HepG2 (cell line): Measurements from ENCODE around the gene IGSF21. TPM values are rescaled to one million over a fixed set of nuclear protein-coding genes. Genes with fewer than 3 reads are reported as not detected.

Experiments used
- DPF2 ChIP-seq: sonication (generic); formaldehyde crosslinking; IDR thresholded peaks from 2 replicates; pipeline ENCODE4 v1.4.0; 2020; ENCODE audit warnings: mild to moderate bottlenecking, low read depth, missing genetic modification reagents, borderline replicate concordance
- GATAD2A ChIP-seq: IDR thresholded peaks from 2 replicates; pipeline ENCODE4 v1.6.1; 2016
- HBP1 ChIP-seq: IDR thresholded peaks from 2 replicates; pipeline ENCODE4 v1.6.1; 2016; ENCODE audit warnings: low read depth, control low read depth
- HNF4A ChIP-seq: sonication (generic); formaldehyde crosslinking; IDR thresholded peaks from 2 replicates; pipeline ENCODE4 v1.4.0; 2020; ENCODE audit warnings: missing genetic modification reagents
- ZBTB7B ChIP-seq: sonication (generic); formaldehyde crosslinking; IDR thresholded peaks from 2 replicates; pipeline ENCODE4 v1.4.0; 2020; ENCODE audit warnings: missing genetic modification reagents
- ZNF264 ChIP-seq: sonication (generic); formaldehyde crosslinking; IDR thresholded peaks from 2 replicates; pipeline ENCODE4 v1.4.0; 2020; ENCODE audit warnings: missing genetic modification reagents
- ZNF331 ChIP-seq: sonication (generic); formaldehyde crosslinking; IDR thresholded peaks from 2 replicates; pipeline ENCODE4 v1.4.0; 2020; ENCODE audit warnings: missing genetic modification reagents
- ZNF644 ChIP-seq: IDR thresholded peaks from 2 replicates; pipeline ENCODE4 v1.6.1; 2016; ENCODE audit warnings: low read depth
- ZNF691 ChIP-seq: sonication (generic); formaldehyde crosslinking; IDR thresholded peaks from 2 replicates; pipeline ENCODE4 v1.4.0; 2020; ENCODE audit warnings: missing genetic modification reagents, low read depth, mild to moderate bottlenecking, borderline replicate concordance
- ZNF777 ChIP-seq: sonication (generic); formaldehyde crosslinking; IDR thresholded peaks from 2 replicates; pipeline ENCODE4 v1.4.0; 2020; ENCODE audit warnings: missing genetic modification reagents
- polyA plus RNA-seq, 8 experiments: library from polyadenylated mRNA; depleted of rRNA in 3 of 8; stranded (reverse) in 7 of 8; unstranded in 1 of 8; fragments of >200 nt; fragmentation: Illumina TruSeq in 4 of 8; extraction: Trizol in 4 of 8; gene quantifications; 2 replicates each; pipeline versions ENCODE4 v1.2.1 to v1.2.3, GENCODE V29; 2011 to 2016; ENCODE audit warnings: low read depth in 4 of 8, missing spikeins in 1 of 8, mixed read lengths in 1 of 8; ENCODE audit not compliant: insufficient read depth in 1 of 8
- total RNA-seq, 5 experiments: library from RNA; depleted of rRNA; stranded (reverse); fragments of >200 nt; fragmentation: Illumina TruSeq; extraction: Trizol; gene quantifications; 2 replicates each; pipeline ENCODE4 v1.2.3, GENCODE V29; 2016; ENCODE audit warnings: low read depth in 1 of 5
- TF ChIP-seq, protein P1 (sequence below): IDR thresholded peaks from 2 replicates; pipeline ENCODE4 v1.6.1; 2016; ENCODE audit warnings: missing compliant biosample characterization, missing genetic modification reagents, borderline replicate concordance
- TF ChIP-seq, protein P2 (sequence below): IDR thresholded peaks from 2 replicates; pipeline ENCODE4 v1.6.1; 2018; ENCODE audit warnings: missing genetic modification reagents, mild to moderate bottlenecking, missing compliant biosample characterization

IGSF21 gene
- total and polyA plus RNA-seq, 2 of the 13 experiments (the other 11 are each of a cell fraction or from before 2014, with no cell fraction given) = not detected

DNA sequence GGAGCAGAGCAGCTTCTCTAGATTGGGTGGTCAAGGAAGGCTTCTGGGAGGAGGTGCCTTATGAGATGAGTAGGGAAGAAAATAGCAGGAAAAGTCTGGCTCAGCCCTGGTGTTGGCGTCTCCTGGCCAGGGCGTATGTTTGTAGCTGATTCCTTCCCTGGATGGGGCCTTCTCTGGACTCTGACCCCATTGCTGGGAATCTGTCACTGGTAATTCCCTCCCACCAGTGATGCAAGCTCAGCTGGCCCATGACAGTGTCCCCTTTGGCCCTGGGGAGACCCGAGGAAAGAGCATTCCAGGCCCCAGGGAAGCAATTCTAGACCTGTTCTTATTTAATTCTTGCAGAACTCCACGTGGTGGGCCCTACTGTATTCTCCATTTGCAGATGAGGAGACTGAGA, 20.7 kb downstream of the IGSF21 start (continued):
- peak; percentile 51; the same call in 1 of the 2 replicates for TF ChIP-seq ZNF691
- peak; percentile 73; the same call in 1 of the 2 replicates for TF ChIP-seq ZNF264 (CRISPR knock-in tag)
- TF ChIP-seq ZNF331 (CRISPR knock-in tag) = peak; percentile 56; the same call in 1 of the 2 replicates
- TF ChIP-seq DPF2 (CRISPR knock-in tag) = peak; percentile 27; the same call in 1 of the 2 replicates
- TF ChIP-seq, protein P1, sequence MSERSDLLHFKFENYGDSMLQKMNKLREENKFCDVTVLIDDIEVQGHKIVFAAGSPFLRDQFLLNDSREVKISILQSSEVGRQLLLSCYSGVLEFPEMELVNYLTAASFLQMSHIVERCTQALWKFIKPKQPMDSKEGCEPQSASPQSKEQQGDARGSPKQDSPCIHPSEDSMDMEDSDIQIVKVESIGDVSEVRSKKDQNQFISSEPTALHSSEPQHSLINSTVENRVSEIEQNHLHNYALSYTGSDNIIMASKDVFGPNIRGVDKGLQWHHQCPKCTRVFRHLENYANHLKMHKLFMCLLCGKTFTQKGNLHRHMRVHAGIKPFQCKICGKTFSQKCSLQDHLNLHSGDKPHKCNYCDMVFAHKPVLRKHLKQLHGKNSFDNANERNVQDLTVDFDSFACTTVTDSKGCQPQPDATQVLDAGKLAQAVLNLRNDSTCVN (CRISPR knock-in tag) = no peak
- TF ChIP-seq, protein P2, sequence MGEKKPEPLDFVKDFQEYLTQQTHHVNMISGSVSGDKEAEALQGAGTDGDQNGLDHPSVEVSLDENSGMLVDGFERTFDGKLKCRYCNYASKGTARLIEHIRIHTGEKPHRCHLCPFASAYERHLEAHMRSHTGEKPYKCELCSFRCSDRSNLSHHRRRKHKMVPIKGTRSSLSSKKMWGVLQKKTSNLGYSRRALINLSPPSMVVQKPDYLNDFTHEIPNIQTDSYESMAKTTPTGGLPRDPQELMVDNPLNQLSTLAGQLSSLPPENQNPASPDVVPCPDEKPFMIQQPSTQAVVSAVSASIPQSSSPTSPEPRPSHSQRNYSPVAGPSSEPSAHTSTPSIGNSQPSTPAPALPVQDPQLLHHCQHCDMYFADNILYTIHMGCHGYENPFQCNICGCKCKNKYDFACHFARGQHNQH (CRISPR knock-in tag) = peak; percentile 60; the same call in 1 of the 2 replicates
- TF ChIP-seq ZNF644 (CRISPR knock-in tag) = peak; percentile 88
- TF ChIP-seq GATAD2A (CRISPR knock-in tag) = peak; percentile 64
- TF ChIP-seq ZNF777 (CRISPR knock-in tag) = no peak
- TF ChIP-seq HBP1 (CRISPR knock-in tag) = 0 out of 2 replicates have a peak, but pooled peaks have one; percentile 42
- TF ChIP-seq ZBTB7B (CRISPR knock-in tag) = peak; percentile 48; the same call in 1 of the 2 replicates
- TF ChIP-seq HNF4A (CRISPR knock-in tag) = peak; percentile 93
